Measurements from ENCODE around the gene TMEM17. TPM values are rescaled to one million over a fixed set of nuclear protein-coding genes. Genes with fewer than 3 reads are reported as not detected.
A peak's percentile ranks its signal among the peaks of the same experiment; 100 is the strongest.

TMEM17 gene
- total and polyA plus RNA-seq, 2 donors (not counting 1 experiment from before 2014, with no cell fraction given): 2.5 to 4.9 TPM

- DNase-seq (ENCODE audit: low read depth in 2 of 2): peak in 1 of 2 donors; percentile 21
- no peaks in the 10 kb centered on the region for H3K4me1 ChIP-seq (ENCODE audit: control insufficient read depth, extremely low read depth, insufficient read depth, low read length)
- no peak overlapping the region for H3K4me2 ChIP-seq (ENCODE audit: extremely low read depth, insufficient read depth, low read length)
- H3K79me2 ChIP-seq (ENCODE audit: control insufficient read depth, insufficient read depth, low read length): no peaks in the 10 kb centered on the region
- no peaks in the 10 kb centered on the region for H3K27me3 ChIP-seq (ENCODE audit: control insufficient read depth, insufficient read depth, low read length)
- no peaks in the 10 kb centered on the region for H4K20me1 ChIP-seq (ENCODE audit: control insufficient read depth, extremely low read depth, insufficient read depth, low read length)
- H3K9ac ChIP-seq (ENCODE audit: insufficient read depth, low read length): no peak overlapping the region
- no peak overlapping the region for H3K4me3 ChIP-seq (replicated peaks in 1 of 4; ENCODE audit: control extremely low read depth in 1 of 4, insufficient read depth in 1 of 4, low read depth in 3 of 4, low read length in 4 of 4)
- H3K27ac ChIP-seq (ENCODE audit: insufficient read depth, low read length): no peak overlapping the region
- no peaks in the 10 kb centered on the region for H3K9me3 ChIP-seq (ENCODE audit: control insufficient read depth, insufficient read depth, low read depth, low read length)
- no peaks in the 10 kb centered on the region for H3K36me3 ChIP-seq (ENCODE audit: control insufficient read depth, insufficient read depth, low read length)
- H2AFZ ChIP-seq (ENCODE audit: low read length): no peak overlapping the region
- TF ChIP-seq CTCF (conservative IDR thresholded peaks at IDR 0.05 in 1 of 2, IDR thresholded peaks at IDR 0.05 in 1 of 2; ENCODE audit: low read depth in 1 of 2, low read length in 2 of 2): no peak
- no peak for TF ChIP-seq EZH2 (IDR thresholded peaks at IDR 0.05; ENCODE audit: low read length, missing control alignments)
Measured at GRCh38 chr2:62527478-62528210, 21.6 kb upstream of the TMEM17 start.

GRCh38 chr2:62526531-62527381 lies 20.8 kb upstream of the TMEM17 start:
- Histone ChIP-seq H3K27ac (ENCODE audit: insufficient read depth, low read length) (no peak overlapping the region), H4K20me1 (ENCODE audit: control insufficient read depth, extremely low read depth, insufficient read depth, low read length) (no peaks in the 10 kb centered on the region), H3K4me2 (ENCODE audit: extremely low read depth, insufficient read depth, low read length) (no peak overlapping the region), H3K36me3 (ENCODE audit: control insufficient read depth, insufficient read depth, low read length) (no peaks in the 10 kb centered on the region), H3K9ac (ENCODE audit: insufficient read depth, low read length) (no peak overlapping the region), H3K9me3 (ENCODE audit: control insufficient read depth, insufficient read depth, low read depth, low read length) (no peaks in the 10 kb centered on the region), H3K4me3 (replicated peaks in 1 of 4; ENCODE audit: control extremely low read depth in 1 of 4, insufficient read depth in 1 of 4, low read depth in 3 of 4, low read length in 4 of 4) (no peak overlapping the region), H3K27me3 (ENCODE audit: control insufficient read depth, insufficient read depth, low read length) (no peaks in the 10 kb centered on the region), H3K4me1 (ENCODE audit: control insufficient read depth, extremely low read depth, insufficient read depth, low read length) (no peaks in the 10 kb centered on the region), H2AFZ (ENCODE audit: low read length) (no peak overlapping the region), H3K79me2 (ENCODE audit: control insufficient read depth, insufficient read depth, low read length) (no peaks in the 10 kb centered on the region)
- no peak for TF ChIP-seq EZH2 (IDR thresholded peaks at IDR 0.05; ENCODE audit: low read length, missing control alignments)
- DNase-seq (ENCODE audit: low read depth in 2 of 2): no peak

GRCh38 chr2:62525549-62526269 lies 19.7 kb upstream of the TMEM17 start:
- H2AFZ ChIP-seq (ENCODE audit: low read length): no peak overlapping the region
- no peak overlapping the region for H3K9ac ChIP-seq (ENCODE audit: insufficient read depth, low read length)
- TF ChIP-seq EZH2 (IDR thresholded peaks at IDR 0.05; ENCODE audit: low read length, missing control alignments) (no peak), CTCF (conservative IDR thresholded peaks at IDR 0.05 in 1 of 2, IDR thresholded peaks at IDR 0.05 in 1 of 2; ENCODE audit: low read depth in 1 of 2, low read length in 2 of 2) (no peak)
- no peaks in the 10 kb centered on the region for H3K36me3 ChIP-seq (ENCODE audit: control insufficient read depth, insufficient read depth, low read length)
- no peaks in the 10 kb centered on the region for H3K9me3 ChIP-seq (ENCODE audit: control insufficient read depth, insufficient read depth, low read depth, low read length)
- no peak overlapping the region for H3K4me3 ChIP-seq (replicated peaks in 1 of 4; ENCODE audit: control extremely low read depth in 1 of 4, insufficient read depth in 1 of 4, low read depth in 3 of 4, low read length in 4 of 4)
- H3K27me3 ChIP-seq (ENCODE audit: control insufficient read depth, insufficient read depth, low read length): no peaks in the 10 kb centered on the region
- no peak overlapping the region for H3K4me2 ChIP-seq (ENCODE audit: extremely low read depth, insufficient read depth, low read length)
- no peak overlapping the region for H3K27ac ChIP-seq (ENCODE audit: insufficient read depth, low read length)
- no peaks in the 10 kb centered on the region for H4K20me1 ChIP-seq (ENCODE audit: control insufficient read depth, extremely low read depth, insufficient read depth, low read length)
- no peak for DNase-seq (ENCODE audit: low read depth in 2 of 2)
- no peaks in the 10 kb centered on the region for H3K79me2 ChIP-seq (ENCODE audit: control insufficient read depth, insufficient read depth, low read length)
- no peaks in the 10 kb centered on the region for H3K4me1 ChIP-seq (ENCODE audit: control insufficient read depth, extremely low read depth, insufficient read depth, low read length)

Measured in fibroblast of lung (primary cell).